IMR-90 (cell line): ENCODE measurements around the gene MAML3.

Experiments used
- CEBPB ChIP-seq: IDR thresholded peaks from 2 replicates; pipeline ENCODE4 v1.6.1; 2012; ENCODE audit warnings: low read depth, low read length, improper control_type of control experiment
- CTCF ChIP-seq: conservative IDR thresholded peaks from 2 replicates; pipeline ENCODE4 v1.5.1; 2012; ENCODE audit warnings: mild to moderate bottlenecking, low read depth, low read length, improper control_type of control experiment
- POLR2A ChIP-seq: IDR thresholded peaks from 2 replicates; pipeline ENCODE4 v1.6.1; 2012; ENCODE audit warnings: mild to moderate bottlenecking, low read depth, low read length
- USF2 ChIP-seq: fragments of 150-350 bp; IDR thresholded peaks from 2 replicates; pipeline ENCODE4 v1.6.1; 2017; ENCODE audit warnings: mild to moderate bottlenecking, antibody characterized with exemption, low read length, low read depth
- TF ChIP-seq, protein P1 (sequence below): fragments of 150-350 bp; IDR thresholded peaks from 2 replicates; pipeline ENCODE4 v1.6.1; 2016; ENCODE audit warnings: low read depth, mild to moderate bottlenecking, low read length, moderate library complexity, borderline replicate concordance

DNA sequence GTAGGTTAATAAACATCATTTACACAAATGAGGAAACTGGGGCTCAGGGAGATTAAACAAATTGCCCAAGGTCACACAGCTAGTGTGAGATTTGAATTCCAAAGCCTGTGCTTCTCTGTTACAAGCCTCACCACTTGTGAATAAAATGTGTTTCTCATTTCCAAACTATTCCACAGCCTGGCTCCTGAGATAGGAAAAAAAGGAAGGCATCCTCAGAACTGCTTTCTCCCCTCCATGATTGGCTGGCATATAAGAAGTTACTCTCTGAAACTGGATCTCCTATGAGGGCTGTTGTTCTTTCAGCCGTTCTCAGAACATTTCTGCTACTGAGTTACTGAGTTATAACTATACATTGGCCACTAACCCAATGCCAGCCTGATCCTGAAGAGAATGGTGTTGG is 237.9 kb downstream of the MAML3 start:
- TF ChIP-seq CEBPB (no peak), POLR2A (no peak), CTCF (no peak), USF2 (no peak)
- TF ChIP-seq, protein P1, sequence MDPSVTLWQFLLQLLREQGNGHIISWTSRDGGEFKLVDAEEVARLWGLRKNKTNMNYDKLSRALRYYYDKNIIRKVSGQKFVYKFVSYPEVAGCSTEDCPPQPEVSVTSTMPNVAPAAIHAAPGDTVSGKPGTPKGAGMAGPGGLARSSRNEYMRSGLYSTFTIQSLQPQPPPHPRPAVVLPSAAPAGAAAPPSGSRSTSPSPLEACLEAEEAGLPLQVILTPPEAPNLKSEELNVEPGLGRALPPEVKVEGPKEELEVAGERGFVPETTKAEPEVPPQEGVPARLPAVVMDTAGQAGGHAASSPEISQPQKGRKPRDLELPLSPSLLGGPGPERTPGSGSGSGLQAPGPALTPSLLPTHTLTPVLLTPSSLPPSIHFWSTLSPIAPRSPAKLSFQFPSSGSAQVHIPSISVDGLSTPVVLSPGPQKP: no peak
